Measurements from ENCODE around the gene FGF16.

DNA sequence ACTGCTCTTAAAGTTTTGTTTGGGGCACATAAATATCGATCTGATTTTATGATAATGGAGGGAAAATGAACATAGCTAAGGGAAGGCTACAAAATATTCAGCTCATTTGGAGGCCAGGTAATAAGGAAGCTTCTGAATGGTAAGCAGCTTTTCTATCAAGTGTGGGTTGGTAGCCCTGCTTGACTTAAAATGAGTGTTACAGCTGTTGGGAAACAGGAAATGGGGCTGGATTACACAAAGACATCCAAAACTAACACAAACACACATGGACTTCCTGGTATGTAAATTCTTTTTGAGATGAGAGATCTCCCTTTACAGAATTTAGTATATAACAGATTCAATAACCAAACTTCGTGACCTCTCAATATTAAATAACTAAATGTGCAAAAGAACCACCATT, 58.0 kb downstream of the FGF16 start:
- TF ChIP-seq, protein P1, sequence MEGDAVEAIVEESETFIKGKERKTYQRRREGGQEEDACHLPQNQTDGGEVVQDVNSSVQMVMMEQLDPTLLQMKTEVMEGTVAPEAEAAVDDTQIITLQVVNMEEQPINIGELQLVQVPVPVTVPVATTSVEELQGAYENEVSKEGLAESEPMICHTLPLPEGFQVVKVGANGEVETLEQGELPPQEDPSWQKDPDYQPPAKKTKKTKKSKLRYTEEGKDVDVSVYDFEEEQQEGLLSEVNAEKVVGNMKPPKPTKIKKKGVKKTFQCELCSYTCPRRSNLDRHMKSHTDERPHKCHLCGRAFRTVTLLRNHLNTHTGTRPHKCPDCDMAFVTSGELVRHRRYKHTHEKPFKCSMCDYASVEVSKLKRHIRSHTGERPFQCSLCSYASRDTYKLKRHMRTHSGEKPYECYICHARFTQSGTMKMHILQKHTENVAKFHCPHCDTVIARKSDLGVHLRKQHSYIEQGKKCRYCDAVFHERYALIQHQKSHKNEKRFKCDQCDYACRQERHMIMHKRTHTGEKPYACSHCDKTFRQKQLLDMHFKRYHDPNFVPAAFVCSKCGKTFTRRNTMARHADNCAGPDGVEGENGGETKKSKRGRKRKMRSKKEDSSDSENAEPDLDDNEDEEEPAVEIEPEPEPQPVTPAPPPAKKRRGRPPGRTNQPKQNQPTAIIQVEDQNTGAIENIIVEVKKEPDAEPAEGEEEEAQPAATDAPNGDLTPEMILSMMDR (IDR thresholded peaks at IDR 0.05), result no peak
- TF ChIP-seq ZFX (IDR thresholded peaks at IDR 0.05; ENCODE audit: borderline replicate concordance), result no peak
